SK-N-DZ (cell line): ENCODE data around the gene OR51B2. TPM values are rescaled to one million over a fixed set of nuclear protein-coding genes. Genes with fewer than 3 reads are reported as not detected.
"Not testable (repeated sequence)": the region's sequence is repeated elsewhere in the genome, so short reads cannot be mapped to it uniquely, and the experiment has no call there.

ENCODE experiments used
- DNase-seq: peaks from one replicate; pipeline ENCODE4 v3.0.0-alpha.2; 2015; ENCODE audit warnings: low spot score
- polyA plus RNA-seq, 2 experiments: library from polyadenylated mRNA; depleted of rRNA; stranded (reverse); fragments of >200 nt; gene quantifications; 2 replicates each; pipeline ENCODE4 v1.2.3, GENCODE V29; 2014

OR51B2 gene, protein sequence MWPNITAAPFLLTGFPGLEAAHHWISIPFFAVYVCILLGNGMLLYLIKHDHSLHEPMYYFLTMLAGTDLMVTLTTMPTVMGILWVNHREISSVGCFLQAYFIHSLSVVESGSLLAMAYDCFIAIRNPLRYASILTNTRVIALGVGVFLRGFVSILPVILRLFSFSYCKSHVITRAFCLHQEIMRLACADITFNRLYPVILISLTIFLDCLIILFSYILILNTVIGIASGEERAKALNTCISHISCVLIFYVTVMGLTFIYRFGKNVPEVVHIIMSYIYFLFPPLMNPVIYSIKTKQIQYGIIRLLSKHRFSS
- polyA plus RNA-seq (2014; cell fraction: cytosol; rRNA removed), result not detected in 2 replicates
- polyA plus RNA-seq (2014; cell fraction: nucleus; rRNA removed), result not detected in 2 replicates

- DNase-seq, result no peak
These were observed at the start of gene OR51B2 for GRCh38 chr11:5324197-5324596. TSS of gene OR51B2 (minus strand) at chr11:5324297. CDS start at chr11:5324297, 0 bp downstream.

DNA sequence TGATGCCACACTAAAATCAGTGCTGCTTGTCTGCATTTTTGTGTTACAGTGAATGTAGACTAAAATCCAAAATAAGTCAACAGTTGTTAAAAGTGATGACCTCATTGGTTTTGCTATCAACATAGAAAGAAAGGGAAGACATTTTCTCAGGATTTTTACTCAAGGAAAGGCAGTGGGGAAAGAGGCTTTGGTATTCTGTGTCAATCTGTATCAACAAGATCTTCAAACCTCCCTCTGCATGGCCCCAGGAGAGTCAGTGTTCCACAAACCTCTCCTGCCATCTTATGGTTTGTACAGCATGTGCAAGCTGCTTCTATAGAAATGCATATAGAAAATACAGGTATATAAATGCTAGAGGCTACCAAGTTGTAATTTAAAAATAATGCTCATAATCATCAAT, 45.7 kb upstream of the OR51B2 start:
- no peak for DNase-seq

GRCh38 chr11:5368502-5369043, 44.5 kb upstream of the OR51B2 start:
- DNase-seq, result no peak

DNA sequence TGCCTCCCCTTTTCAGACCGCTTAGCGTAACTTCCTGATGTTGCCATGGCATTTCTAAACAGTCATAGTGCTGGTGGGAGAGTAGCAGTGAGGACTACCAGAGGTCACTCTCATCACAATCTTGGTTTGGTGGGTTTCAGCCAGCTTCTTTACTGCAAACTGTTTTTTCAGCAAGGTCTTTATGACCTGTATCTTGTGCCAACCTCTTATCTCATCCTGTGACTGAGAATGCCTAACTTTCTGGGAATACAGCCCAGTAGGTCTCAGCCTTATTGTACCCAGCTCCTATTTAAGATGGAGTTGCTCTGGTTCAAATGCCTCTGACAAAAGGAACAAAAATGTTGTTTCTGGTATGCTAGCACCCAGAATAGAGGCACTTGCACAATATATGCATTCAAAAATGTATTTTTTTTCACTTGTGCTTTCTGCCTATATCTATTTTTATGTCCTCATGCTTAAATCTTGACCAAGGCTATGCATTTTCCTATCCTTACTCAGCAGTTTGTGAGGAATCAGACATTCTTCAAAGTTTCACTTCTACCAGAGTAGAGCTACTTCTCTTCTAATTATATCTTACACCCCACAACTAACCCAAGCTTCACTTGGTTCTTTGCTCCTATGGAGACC, 43.5 kb upstream of the OR51B2 start:
- no peak for DNase-seq

DNA sequence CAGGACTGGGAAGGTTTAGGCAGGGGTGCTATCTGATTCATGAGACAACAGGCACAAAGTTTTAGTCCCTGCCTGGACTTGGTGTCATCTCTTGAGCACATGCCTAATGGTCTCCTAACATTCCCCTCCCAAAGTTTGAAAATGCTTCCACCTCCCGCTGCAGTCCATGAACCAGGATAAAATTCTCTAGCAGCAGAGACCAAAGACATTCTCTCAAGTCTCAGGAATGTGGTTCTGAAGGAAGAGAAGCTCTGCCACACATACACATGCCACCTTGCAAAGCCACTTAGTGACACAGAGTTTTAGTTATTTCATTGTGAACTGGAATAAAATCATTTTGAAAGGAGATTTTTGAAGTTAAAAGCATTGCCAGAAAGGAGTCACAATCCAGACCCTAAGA, 42.8 kb upstream of the OR51B2 start:
- no peak for DNase-seq

DNA sequence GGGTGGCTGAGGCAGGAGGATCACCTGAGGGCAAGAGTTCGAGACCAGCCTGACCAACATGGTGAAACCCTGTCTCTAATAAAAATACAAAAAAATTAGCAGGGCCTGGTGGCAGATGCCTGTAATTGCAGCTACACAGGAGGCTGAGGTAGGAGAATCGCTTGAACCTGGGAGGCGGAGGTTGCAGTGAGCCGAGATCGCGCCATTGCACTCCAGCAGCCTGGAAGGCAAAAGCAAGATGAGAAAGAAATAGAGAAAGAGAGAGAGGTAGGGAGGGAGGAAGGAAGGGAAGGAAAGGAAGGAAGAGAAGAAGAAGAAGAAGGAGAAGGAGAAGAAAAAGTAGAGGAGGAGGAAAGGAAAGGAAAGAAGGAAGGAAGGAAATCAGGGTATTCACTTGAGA, 42.3 kb upstream of the OR51B2 start:
- not testable (repeated sequence) for DNase-seq

- no peak for DNase-seq
These were observed 40.1 kb upstream of the OR51B2 start for GRCh38 chr11:5364214-5364613.

DNA sequence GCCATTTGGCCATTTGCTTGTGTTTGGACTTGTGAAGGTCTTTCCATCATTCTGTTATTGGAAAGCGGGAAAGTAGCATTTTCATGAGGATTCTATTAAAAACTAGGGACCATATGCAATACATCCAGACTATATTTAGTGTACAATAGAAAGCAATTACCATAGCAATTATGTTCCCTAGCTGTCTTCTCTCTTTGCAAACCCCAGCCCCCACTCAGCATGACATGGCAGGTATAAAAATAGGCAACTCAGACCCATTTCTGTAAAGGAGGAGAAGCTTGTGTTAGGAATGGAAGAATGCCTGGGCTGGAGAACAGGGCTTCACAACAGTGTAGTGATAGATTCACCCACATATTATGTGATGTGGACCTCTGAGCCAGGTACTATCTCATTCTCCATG, 39.6 kb upstream of the OR51B2 start:
- no peak for DNase-seq

GRCh38 chr11:5362017-5362625, 38.0 kb upstream of the OR51B2 start:
- DNase-seq, result no peak

DNA sequence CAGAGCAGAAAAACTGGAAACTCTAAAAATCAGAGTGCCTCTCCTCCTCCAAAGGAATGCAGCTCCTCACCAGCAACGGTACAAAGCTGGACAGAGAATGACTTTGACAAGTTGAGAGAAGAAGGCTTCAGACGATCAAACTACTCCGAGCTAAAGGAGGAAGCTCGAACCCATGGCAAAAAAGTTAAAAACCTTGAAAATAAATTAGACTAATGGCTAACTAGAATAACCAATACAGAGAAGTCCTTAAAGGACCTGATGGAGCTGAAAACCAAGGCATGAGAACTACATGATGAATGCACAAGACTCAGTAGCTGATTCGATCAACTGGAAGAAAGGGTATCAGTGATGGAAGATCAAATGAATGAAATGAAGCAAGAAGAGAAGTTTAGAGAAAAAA, 31.9 kb upstream of the OR51B2 start:
- DNase-seq, result not testable (repeated sequence)

DNA sequence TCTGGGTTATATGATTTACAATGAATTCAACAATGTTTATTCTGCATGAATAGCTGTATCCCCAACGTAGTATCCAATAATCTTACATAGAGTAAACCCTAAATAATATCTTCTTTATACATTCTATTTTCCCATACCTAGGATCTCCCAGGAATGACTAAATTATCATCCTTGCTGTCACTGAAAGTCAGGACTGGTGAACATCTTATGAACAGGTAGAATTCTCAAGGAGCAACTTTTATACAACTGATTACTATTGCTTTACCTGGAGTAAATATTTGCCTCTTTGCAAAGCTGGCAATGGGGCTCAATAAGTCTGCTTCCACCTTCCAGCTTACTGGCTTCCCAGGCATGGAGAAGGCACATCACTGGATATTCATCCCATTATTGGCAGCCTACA, 27.1 kb upstream of the OR51B2 start, which contains the start of gene OR51B6:
Gene OR51B6, plus strand, starts transcription at position 301 of the 400 bp plus-strand sequence. Its CDS starts 0 bp downstream, at position 301.
- no peak for DNase-seq

DNA sequence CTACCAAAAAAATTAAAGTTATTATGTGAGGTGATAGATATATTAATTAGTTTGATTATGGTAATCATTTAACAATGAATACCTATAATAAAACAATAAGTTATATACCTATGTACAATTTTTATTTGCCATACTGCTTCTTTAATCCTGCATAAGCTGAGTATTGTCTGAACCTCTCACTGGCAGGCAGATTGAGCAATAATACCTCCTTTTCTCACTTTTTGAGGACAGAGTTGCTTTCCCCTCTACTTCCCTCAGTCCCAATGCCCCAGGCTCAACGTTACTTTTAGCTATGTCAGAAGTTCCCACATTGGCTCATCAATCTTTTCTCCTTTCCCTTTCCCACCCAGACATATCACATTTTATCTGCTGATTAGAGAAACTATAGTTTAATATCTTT, 25.5 kb upstream of the OR51B2 start:
- no peak for DNase-seq

DNA sequence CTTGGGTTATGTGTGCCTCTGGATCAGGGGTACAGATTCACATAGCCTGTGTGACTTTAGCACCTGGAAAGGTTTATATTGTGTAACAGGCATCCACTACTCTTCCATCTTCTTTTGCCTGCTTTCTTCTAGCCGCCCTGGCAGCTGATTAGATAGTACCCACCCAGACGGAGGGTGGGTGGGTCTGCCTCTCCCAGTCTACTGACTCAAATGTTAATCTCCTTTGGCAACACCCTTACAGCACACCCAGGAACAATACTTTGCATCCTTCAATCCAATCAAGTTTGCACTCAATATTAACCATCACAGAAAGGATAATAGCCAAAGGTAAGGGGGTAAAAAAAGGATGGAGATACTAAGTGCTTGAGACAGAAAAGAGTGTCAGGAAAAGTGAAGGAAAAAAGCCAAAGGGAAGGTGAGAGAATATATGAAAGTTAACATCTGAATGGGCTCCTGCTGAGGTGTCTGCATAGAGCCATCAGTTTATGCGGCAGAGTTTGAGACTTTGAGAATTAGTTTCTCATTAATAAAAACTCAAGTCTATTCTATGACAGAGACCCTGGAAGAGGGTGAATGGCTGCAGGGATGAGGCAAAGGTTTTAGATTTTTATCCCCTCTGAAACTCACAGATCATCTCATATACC, 24.6 kb upstream of the OR51B2 start:
- DNase-seq, result no peak

DNA sequence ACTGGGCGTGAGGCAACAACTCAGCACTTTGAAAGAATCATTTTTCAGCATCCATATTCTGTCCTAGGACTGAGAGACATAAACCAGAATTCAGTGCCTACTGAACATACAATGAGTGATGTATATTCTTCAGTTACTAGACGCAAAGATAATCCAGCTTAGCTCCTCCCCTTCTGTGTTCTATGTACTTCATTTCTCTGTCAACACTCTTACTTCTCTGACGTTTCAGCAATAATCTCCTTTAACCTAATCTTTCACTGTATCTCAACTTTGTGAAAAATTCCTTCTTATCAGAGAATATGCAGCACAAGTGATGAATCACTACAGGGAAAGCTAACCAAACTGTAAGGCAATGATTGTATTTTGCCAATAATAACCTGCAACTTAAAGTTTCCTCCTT, 21.7 kb upstream of the OR51B2 start:
- no peak for DNase-seq

DNA sequence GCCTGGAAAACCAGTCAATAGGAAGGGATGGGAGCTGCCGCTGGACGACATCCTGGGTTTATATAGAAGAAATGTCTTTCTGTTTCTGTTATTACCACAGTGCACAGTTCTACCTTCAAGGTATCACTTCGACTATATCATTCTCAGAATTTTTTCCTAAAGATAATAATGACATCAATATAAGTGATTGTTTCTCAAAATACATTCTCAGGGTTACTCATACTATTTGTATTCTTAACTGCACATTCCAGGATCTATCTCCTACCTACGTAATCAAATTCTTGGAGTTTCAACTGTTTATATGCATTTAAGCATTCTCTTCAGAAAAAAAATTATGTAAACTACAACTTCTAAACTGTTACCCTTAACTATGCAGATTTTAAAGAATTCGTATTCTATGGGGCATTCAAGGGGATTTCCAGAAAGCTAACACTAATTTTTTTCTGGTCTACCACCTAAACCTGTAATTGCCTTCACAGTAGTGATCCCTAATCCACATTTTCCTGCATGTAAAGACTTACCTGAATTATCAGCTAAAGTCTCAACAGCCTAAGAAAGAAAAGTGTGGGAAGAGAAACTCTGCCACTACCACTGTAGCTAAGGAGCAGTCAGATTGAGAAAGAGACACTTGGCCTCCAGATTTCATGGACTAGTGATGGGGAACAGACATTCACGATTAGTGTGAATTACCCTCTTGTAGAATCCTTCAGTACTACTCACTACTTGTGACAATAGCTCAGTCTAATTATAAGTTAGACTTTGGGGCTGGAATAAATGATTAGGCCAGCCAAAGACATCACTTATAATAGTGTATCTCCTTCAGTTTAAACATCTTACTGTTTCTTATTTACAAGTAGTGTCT, 19.6 kb upstream of the OR51B2 start, which contains the start of gene OR51B5:
Gene OR51B5, minus strand, starts transcription at position 51 of the 862 bp plus-strand sequence. Its CDS starts 0 bp downstream, at position 51.
- no peak for DNase-seq

GRCh38 chr11:5339771-5340322, 15.8 kb upstream of the OR51B2 start:
- DNase-seq, result no peak

GRCh38 chr11:5337253-5337652, 13.2 kb upstream of the OR51B2 start:
- DNase-seq, result not testable (repeated sequence)

- no peak for DNase-seq
These were observed 12.2 kb upstream of the OR51B2 start for GRCh38 chr11:5336331-5336730.

- DNase-seq, result no peak
These were observed 11.1 kb upstream of the OR51B2 start for GRCh38 chr11:5335170-5335569.

GRCh38 chr11:5317292-5317691, 6.8 kb downstream of the OR51B2 start:
- no peak for DNase-seq
